ENCODE measurements around the gene SEMA7A.

GRCh38 chr15:74432271-74432967, 1.3 kb downstream of the SEMA7A start:
- TF ChIP-seq CTCF (IDR thresholded peaks at IDR 0.05) (no peak), POLR2A (IDR thresholded peaks at IDR 0.05) (no peak)
